GM19351 (cell line): Measurements from ENCODE around the gene VTI1A.
A peak's percentile ranks its signal among the peaks of the same experiment; 100 is the strongest.
"Not testable (repeated sequence)": the region's sequence is repeated elsewhere in the genome, so short reads cannot be mapped to it uniquely, and the experiment has no call there.

Source experiments
- ATAC-seq: cut with Tn5 transposase; IDR thresholded peaks from one replicate; pipeline ENCODE4 v1.9.1; 2021; ENCODE audit warnings: mild to moderate bottlenecking, moderate library complexity; ENCODE audit not compliant: unreplicated experiment

Gene VTI1A

GRCh38 chr10:112538168-112538567 is 91.2 kb downstream of the VTI1A start:
- ATAC-seq: no peak

GRCh38 chr10:112539340-112539739 is 92.3 kb downstream of the VTI1A start:
- no peak for ATAC-seq

GRCh38 chr10:112542823-112543222 is 95.8 kb downstream of the VTI1A start:
- not testable (repeated sequence) for ATAC-seq

- peak; percentile 90 for ATAC-seq
These were observed 99.5 kb downstream of the VTI1A start for GRCh38 chr10:112546474-112546873.

GRCh38 chr10:112548535-112549276 is 101.7 kb downstream of the VTI1A start:
- no peak for ATAC-seq

- ATAC-seq: no peak
These were observed 105.6 kb downstream of the VTI1A start for GRCh38 chr10:112552593-112553110.

- ATAC-seq: no peak
These were observed 106.3 kb downstream of the VTI1A start for GRCh38 chr10:112553315-112553714.

- ATAC-seq: no peak
These were observed 107.2 kb downstream of the VTI1A start for GRCh38 chr10:112554263-112554662.

- ATAC-seq: no peak
These were observed 110.2 kb downstream of the VTI1A start for GRCh38 chr10:112557197-112557596.

- no peak for ATAC-seq
These were observed 111.6 kb downstream of the VTI1A start for GRCh38 chr10:112558476-112559142.

GRCh38 chr10:112559349-112559748 is 112.3 kb downstream of the VTI1A start:
- ATAC-seq: no peak

- ATAC-seq: no peak
These were observed 115.1 kb downstream of the VTI1A start for GRCh38 chr10:112562122-112562521.

GRCh38 chr10:112562809-112563663 is 116.0 kb downstream of the VTI1A start:
- no peak for ATAC-seq

GRCh38 chr10:112564337-112564736 is 117.3 kb downstream of the VTI1A start:
- no peak for ATAC-seq

GRCh38 chr10:112565434-112566053 is 118.5 kb downstream of the VTI1A start:
- no peak for ATAC-seq

- no peak for ATAC-seq
These were observed 123.6 kb downstream of the VTI1A start for GRCh38 chr10:112570585-112570984.

- no peak for ATAC-seq
These were observed 132.6 kb downstream of the VTI1A start for GRCh38 chr10:112579578-112579977.

GRCh38 chr10:112580267-112580666 is 133.3 kb downstream of the VTI1A start:
- no peak for ATAC-seq

- no peak for ATAC-seq
These were observed 134.9 kb downstream of the VTI1A start for GRCh38 chr10:112581921-112582320.

GRCh38 chr10:112583236-112583939 is 136.4 kb downstream of the VTI1A start:
- ATAC-seq: no peak
